HG02884 (cell line): ENCODE results near the gene SHROOM3.

ENCODE experiments used
- ATAC-seq: cut with Tn5 transposase; IDR thresholded peaks from one replicate; pipeline ENCODE4 v1.9.1; 2021; ENCODE audit warnings: mild to moderate bottlenecking, moderate library complexity; ENCODE audit not compliant: unreplicated experiment

Gene SHROOM3

DNA sequence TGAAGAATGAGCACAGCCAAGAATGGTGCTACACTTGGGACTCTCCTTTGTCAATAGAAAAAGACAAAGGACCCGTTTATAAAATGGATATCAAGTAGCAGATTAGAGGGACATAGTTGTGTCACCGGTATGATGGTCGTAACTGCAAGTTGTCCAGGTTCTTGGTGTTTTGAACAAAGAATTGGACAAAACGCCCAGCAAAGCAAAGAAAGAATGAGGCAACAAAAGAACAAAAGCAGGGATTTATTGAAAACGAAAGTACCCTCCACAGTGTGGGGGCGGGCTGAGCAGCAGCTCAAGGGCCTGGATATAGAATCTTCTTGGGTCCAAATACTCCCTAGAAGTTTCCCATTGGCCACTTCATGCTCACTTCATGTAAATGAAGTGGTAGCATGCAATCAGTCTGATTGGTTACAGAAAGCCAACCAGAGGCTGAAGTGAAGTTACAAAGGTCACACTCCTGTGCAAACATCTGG lies 54.7 kb downstream of the SHROOM3 start:
- ATAC-seq: no peak

GRCh38 chr4:76492055-76492454 lies 57.0 kb downstream of the SHROOM3 start:
- ATAC-seq: no peak

GRCh38 chr4:76494243-76494642 lies 59.2 kb downstream of the SHROOM3 start:
- ATAC-seq: no peak

GRCh38 chr4:76494871-76495590 lies 60.0 kb downstream of the SHROOM3 start:
- no peak for ATAC-seq

- ATAC-seq: no peak
Observed at GRCh38 chr4:76498550-76498949, 63.5 kb downstream of the SHROOM3 start.

DNA sequence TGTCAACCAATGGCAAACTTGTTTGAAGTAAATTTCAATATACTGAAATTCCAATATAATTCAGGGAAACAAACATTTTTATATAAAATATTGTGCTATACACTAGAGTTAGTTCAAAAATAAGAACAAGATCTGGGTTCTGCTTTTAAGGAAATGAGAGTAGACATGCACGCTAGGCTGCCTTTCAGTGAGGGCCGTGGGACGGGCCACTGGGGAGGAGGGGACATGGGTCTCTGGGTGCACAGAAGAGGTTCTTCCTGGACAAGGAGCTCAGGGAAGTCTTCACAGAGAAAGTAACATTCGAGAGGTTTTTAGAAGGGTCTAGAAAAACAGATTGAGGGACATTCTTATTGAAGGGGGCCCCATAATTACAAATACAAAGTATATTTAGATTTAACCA lies 64.4 kb downstream of the SHROOM3 start:
- peak; percentile 68 for ATAC-seq

DNA sequence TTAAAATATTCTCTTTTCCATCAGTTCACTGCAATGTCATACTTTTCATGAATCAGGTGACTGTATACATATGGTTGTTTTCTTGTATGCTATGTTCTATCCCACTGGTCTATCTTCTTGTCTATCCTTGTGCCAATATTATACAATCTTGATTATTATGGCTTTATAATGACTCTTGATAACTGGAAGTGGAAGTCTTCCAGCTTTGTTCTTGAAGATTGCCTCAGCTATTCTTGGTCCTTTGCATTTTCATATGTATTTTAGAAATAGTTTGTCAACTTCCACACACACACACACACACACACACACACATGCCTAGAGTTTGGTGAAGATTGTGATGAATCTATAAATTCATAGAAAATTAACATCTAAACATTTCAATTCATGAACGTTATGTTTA lies 67.9 kb downstream of the SHROOM3 start:
- no peak for ATAC-seq

DNA sequence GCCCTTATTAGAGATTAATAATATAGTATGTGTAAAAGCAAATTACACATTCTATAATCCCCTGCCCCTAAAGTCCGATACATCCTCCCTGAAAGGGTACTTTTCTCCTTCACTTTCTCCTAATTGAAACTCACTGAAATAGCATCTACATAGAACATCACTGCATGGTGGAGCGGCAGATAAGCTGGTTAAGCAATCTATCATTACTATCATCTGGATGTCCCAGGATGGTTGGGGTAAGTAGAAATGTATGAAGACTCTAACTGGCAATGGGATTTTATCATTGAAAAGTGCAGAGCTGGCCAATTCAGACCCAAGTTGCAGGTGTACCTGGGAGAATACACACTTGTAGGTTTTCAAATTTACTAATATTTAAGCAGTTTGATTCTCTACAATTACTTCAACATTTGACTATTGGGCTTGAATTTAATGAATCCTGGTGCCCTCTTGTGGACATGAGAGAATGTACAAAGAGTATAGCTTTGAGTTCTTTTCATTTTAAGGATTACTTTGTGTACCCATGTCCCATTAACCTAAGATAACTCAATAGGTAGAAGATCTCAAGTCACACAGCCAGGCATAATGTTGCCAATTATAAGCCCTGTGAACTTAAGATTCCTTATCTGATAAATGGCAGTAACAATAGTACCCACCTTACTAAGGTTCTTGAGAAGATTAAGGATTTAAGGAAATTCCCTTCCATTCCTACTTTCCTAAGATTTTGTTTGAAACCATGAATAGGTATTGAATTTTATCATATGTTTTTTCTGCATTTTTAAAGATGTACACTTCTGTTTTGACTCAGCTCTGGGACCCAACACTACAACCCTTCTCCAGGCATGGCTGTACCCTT lies 69.8 kb downstream of the SHROOM3 start:
- ATAC-seq: no peak

- no peak for ATAC-seq
Observed at GRCh38 chr4:76511947-76512346, 76.9 kb downstream of the SHROOM3 start.

DNA sequence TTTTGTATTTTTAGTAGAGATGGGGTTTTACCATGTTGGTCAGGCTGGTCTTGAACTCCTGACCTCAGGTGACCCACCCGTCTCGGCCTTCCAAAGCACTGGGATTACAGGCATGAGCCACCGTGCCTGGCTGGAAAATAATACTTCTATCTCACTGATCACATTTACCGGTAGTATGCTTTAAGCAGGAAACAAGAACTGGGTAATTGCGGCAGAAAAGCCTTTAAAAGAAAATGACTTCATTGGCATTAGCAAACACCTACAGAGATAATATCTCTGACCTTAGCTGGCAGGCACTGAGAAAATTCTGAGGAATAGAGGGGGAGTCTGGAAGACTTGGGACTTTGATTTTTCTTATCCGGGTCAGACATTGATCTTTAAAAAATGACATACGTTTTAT lies 78.5 kb downstream of the SHROOM3 start:
- ATAC-seq: no peak

DNA sequence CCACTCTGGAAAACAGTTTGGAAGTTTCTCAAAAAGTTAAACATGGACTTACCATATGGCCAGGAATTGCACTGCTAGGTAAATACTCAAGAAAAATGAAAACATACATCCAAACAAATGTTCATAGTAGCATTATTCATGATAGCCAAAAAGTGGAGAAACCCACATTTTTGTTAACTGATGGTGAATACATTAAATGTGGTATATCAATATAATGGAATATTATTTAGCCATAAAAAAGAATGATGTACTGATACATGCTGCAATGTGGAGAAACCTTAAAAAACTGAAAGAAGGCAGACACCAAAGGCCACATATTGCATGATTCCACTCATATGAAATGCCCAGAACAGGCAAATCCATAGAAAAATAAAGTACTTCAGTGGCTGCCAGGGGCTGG lies 79.1 kb downstream of the SHROOM3 start:
- no peak for ATAC-seq

DNA sequence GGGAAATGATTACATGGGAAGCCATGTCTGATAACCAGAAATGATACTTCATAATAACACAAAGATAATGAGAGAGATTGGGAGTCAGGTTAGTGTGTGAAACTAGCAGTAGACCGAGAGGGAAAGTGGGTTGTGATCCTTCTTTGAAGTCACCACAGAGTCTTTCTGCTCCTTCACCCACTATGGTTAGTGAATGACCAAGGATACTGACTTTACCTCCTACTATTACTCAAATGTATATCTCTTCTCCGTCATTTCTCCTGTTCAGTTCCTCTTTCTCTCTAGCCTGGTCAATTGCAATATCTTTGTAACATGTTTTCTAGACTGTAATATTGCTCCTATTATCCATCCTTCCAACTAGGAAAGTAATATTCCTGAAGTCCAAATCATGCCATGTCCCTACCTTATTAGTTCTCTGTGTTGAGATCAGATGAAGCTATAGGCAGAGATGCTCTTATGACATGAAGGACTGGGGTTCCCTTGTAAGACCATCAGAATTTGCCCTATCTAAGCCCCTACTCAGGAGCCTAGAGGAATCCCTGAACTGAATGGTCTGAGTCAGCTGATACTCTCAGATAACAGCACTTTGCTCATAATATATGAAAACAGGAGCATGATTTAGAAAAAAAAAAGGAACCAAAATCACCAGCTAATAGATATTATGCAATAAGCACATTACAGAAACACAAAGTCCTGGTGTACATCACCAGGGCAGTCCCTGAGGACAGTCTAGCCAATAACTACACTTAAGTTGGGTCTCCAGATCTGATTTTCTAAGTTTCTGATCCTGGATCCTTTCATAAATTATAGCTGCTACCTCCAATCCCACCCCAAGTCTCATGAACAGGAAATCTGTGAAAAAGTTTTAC lies 81.2 kb downstream of the SHROOM3 start:
- peak; percentile 94 for ATAC-seq

GRCh38 chr4:76518241-76518640 lies 83.2 kb downstream of the SHROOM3 start:
- no peak for ATAC-seq

DNA sequence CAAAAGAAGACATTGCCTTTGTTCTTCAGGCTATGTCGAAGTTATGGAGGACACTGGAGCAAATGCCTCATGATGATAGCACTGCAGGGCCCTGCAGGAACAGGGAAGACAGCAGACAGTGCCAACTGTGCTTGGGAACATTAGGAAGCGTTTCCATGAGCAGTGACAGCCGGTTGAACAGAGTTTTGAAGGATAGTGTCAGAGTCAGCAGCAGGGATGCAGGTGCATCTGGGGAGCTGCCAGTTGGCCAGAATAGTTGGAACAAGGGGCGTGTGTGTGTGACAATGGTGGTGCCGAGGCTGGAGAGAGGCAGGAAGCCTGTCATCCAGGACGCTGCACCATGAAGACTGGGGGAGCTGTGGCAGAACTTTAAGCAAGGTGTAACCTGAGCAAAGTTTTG lies 88.6 kb downstream of the SHROOM3 start:
- no peak for ATAC-seq

DNA sequence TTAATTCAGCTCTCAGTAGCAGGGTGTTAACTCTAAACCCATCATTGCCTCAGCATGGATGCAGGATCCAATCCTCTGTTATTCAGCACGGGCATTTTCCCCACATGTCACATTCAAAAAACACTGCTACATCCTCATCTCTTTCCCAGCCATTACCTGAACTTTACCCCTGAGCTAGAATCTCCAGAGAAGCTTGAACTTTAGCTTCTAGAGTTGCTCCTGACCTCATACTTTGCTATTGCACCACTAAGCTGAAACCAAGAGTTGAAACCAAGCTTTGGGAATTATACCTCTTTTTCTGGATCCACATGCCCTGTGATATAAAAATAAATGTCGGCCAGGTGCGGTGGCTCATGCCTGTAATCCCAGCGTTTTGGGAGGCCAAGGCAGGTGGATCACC lies 90.7 kb downstream of the SHROOM3 start:
- no peak for ATAC-seq

DNA sequence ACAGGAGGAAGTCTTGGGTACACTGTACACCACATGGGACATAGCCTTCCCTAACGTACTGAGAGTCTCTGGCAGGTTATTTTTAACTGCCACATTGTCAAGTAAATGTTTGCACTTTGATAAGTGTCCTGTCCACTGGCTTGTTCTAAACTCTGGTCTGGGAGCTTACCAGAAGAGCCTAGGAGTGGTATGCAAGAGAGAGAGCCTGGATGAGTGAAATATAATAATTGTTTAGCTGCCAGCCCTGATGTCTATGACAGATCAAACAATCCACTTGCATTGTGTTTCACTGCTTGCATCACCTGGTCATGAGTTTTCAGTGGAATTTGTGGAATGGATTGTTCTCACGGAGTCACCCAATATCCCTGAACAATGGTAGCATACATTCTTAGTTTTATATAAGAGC lies 91.6 kb downstream of the SHROOM3 start:
- ATAC-seq: no peak

- no peak for ATAC-seq
Observed at GRCh38 chr4:76527666-76528065, 92.6 kb downstream of the SHROOM3 start.

- no peak for ATAC-seq
Observed at GRCh38 chr4:76531597-76531996, 96.6 kb downstream of the SHROOM3 start.

GRCh38 chr4:76532805-76533204 lies 97.8 kb downstream of the SHROOM3 start:
- ATAC-seq: no peak

- no peak for ATAC-seq
Observed at GRCh38 chr4:76533314-76533713, 98.3 kb downstream of the SHROOM3 start.
